SW 1271 (cell line): ENCODE data around the gene FOXJ3.

Experiments
- DNase-seq, 2 experiments: peaks; one replicate each; lab custom pipeline; 2025; lab: John Stamatoyannopoulos, UW

FOXJ3 gene

GRCh38 chr1:42311138-42311537, 23.9 kb downstream of the FOXJ3 start:
- DNase-seq, result no peak

GRCh38 chr1:42306977-42307376, 28.1 kb downstream of the FOXJ3 start:
- no peak for DNase-seq

- no peak for DNase-seq
These were observed 29.4 kb downstream of the FOXJ3 start for GRCh38 chr1:42305639-42306038.

- no peak for DNase-seq
These were observed 33.0 kb downstream of the FOXJ3 start for GRCh38 chr1:42302034-42302433.

- no peak for DNase-seq
These were observed 36.5 kb downstream of the FOXJ3 start for GRCh38 chr1:42298520-42298919.

- no peak for DNase-seq
These were observed 39.2 kb downstream of the FOXJ3 start for GRCh38 chr1:42295816-42296215.

- no peak for DNase-seq
These were observed 44.9 kb downstream of the FOXJ3 start for GRCh38 chr1:42290130-42290529.

- DNase-seq, result no peak
These were observed 46.6 kb downstream of the FOXJ3 start for GRCh38 chr1:42288311-42288985.

- no peak for DNase-seq
These were observed 52.0 kb downstream of the FOXJ3 start for GRCh38 chr1:42282867-42283583.

GRCh38 chr1:42282024-42282579, 52.9 kb downstream of the FOXJ3 start:
- DNase-seq, result no peak

- no peak for DNase-seq
These were observed 54.2 kb downstream of the FOXJ3 start for GRCh38 chr1:42280821-42281220.

- DNase-seq, result no peak
These were observed 56.0 kb downstream of the FOXJ3 start for GRCh38 chr1:42279055-42279454.

GRCh38 chr1:42272920-42273319, 62.1 kb downstream of the FOXJ3 start:
- DNase-seq, result no peak

GRCh38 chr1:42267904-42268303, 67.1 kb downstream of the FOXJ3 start:
- DNase-seq, result no peak

- DNase-seq, result no peak
These were observed 68.5 kb downstream of the FOXJ3 start for GRCh38 chr1:42266253-42267135.

GRCh38 chr1:42264511-42265190, 70.4 kb downstream of the FOXJ3 start:
- DNase-seq, result no peak

GRCh38 chr1:42263019-42263418, 72.0 kb downstream of the FOXJ3 start:
- DNase-seq, result no peak

GRCh38 chr1:42260376-42261070, 74.5 kb downstream of the FOXJ3 start:
- DNase-seq, result no peak

GRCh38 chr1:42259739-42260064, 75.3 kb downstream of the FOXJ3 start:
- no peak for DNase-seq

GRCh38 chr1:42259059-42259738, 75.8 kb downstream of the FOXJ3 start:
- no peak for DNase-seq

- DNase-seq, result no peak
These were observed 76.8 kb downstream of the FOXJ3 start for GRCh38 chr1:42258218-42258617.
